ENCODE measurements around the gene MYH15.

Gene MYH15

GRCh38 chr3:108410531-108410984 lies 99.8 kb downstream of the MYH15 start:
- DNase-seq = no peak

- DNase-seq = no peak
Measured at GRCh38 chr3:108409800-108410178, 100.6 kb downstream of the MYH15 start.

GRCh38 chr3:108408883-108409799 lies 101.3 kb downstream of the MYH15 start:
- DNase-seq = no peak

- DNase-seq = no peak
Measured at GRCh38 chr3:108407886-108408285, 102.5 kb downstream of the MYH15 start.

GRCh38 chr3:108406661-108407206 lies 103.7 kb downstream of the MYH15 start:
- DNase-seq = peak in 1 of 5 donors; percentile 70

GRCh38 chr3:108406063-108406660 lies 104.2 kb downstream of the MYH15 start:
- DNase-seq = no peak

DNA sequence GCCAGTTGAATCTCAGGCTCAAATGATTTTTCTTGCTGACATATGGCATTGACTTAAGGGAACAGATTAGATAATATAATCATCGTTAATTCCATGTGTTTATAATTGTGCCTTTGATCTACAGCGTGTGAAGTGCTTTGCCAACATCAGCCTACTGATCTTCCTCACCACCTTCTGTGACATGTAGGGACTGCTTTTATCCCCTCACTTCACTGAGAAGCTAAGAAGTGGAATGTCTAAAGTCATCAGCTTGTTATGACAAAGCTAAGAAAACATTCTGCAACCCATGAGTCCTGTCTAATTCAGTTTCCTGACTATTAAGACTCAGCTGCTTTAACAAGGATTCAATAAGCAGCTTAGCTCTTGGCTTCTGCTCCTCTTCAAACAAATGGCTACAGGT lies 106.0 kb downstream of the MYH15 start:
- no peak for DNase-seq

GRCh38 chr3:108403686-108404345 lies 106.6 kb downstream of the MYH15 start:
- no peak for DNase-seq

GRCh38 chr3:108403198-108403597 lies 107.2 kb downstream of the MYH15 start:
- no peak for DNase-seq

- DNase-seq = no peak
Measured at GRCh38 chr3:108401836-108402235, 108.6 kb downstream of the MYH15 start.

- DNase-seq = no peak
Measured at GRCh38 chr3:108398510-108398909, 111.9 kb downstream of the MYH15 start.

- no peak for DNase-seq
Measured at GRCh38 chr3:108396336-108396735, 114.1 kb downstream of the MYH15 start.

DNA sequence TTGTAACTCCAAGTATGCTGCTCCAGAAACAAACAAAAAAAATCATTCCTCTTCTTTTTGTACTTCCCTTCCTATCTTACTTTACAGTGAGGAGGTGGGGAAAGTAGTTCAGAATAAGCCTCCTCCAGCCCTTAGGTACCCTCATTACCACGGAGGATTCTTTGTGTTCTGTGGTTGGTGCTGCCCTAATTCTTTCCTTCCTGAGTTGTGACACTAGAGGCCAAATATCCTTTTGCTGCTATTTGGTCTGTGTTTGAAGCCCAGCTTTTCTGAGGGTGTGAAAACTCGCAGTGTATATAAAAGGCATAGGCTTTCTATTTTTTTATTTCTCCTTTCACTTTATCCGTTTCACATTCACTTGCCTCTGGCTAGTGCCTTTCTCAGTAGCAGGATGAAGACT lies 115.8 kb downstream of the MYH15 start:
- no peak for DNase-seq

DNA sequence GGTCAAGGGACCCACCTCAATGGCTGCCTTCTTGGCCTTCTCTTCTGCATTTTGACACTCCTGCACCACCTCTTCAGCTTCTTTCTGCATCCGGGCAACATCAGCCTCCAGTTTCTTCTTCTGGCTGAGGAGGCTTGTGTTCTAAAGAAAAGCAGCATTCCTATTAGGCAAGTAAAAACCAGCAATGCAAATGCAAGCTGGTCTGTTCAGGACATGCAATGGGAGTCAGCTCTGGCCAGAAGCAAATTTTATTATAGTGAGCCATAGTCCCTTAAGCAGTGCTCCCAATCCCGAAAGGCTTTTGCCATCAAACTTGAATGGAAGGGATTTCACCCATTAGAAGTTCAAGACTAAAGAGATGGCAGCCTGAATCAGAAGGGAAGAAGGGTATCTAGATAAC lies 116.4 kb downstream of the MYH15 start:
- DNase-seq = no peak

GRCh38 chr3:108393128-108393900 lies 117.1 kb downstream of the MYH15 start:
- no peak for DNase-seq

DNA sequence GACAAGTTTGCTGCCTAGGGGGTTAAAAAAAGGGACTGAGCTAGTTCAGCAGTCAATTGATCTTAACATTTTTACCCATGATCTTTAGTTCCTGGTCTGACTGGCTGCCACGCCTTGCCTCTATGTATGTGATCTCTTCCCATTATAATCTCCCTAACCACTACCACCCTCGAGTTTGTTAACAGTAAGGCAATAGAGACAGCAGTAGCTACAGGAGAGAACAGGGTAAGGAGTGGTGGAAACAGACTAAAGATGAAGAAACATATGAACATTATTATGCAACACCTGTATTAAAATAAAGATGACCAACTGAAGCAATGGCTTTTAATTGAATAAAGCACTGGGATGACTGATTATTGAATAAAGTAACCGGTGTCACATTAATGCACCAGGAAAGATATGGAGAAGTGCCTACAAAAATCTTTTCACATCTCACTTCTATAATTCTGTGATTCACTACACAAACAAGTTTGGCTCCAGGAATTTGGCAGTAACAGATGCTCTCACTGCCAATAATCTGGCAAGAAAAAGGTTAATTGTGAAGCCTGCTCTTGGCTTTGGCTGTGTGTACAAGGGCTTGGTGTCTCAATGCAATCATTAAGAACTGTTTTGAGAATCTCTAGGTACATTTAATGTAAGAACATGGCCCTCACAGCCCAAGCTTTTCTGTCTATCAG lies 118.3 kb downstream of the MYH15 start:
- DNase-seq = no peak

- no peak for DNase-seq
Measured at GRCh38 chr3:108389372-108389771, 121.0 kb downstream of the MYH15 start.

- peak in 1 of 5 donors; percentile 28 for DNase-seq
Measured at GRCh38 chr3:108388136-108389132, 122.0 kb downstream of the MYH15 start.

- peak in 1 of 5 donors; percentile 19 for DNase-seq
Measured at GRCh38 chr3:108387063-108387462, 123.3 kb downstream of the MYH15 start.

DNA sequence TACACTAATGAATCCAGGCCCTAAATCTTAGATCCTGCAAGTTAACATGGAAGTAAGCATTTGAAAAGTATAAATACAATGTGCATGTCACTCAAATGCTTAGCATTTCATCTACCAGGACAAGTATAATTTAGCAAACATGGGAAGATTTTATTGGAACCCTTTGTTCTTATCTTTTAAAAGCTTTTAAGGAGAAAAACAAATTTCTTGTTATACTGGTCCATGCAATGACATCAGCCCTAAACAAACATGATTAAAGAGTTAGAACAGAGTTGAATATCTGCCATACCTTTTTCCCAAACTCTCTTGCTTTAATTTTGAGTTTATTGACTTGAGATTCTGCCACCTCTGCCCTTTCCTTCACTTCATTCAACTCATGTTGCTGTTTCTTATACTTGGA lies 127.1 kb downstream of the MYH15 start:
- DNase-seq = no peak

Measured in T-helper 1 cell (primary cell).